ENCODE results near the gene CORO1A.
"Not testable (repeated sequence)": the region's sequence is repeated elsewhere in the genome, so short reads cannot be mapped to it uniquely, and the experiment has no call there.

Gene CORO1A

DNA sequence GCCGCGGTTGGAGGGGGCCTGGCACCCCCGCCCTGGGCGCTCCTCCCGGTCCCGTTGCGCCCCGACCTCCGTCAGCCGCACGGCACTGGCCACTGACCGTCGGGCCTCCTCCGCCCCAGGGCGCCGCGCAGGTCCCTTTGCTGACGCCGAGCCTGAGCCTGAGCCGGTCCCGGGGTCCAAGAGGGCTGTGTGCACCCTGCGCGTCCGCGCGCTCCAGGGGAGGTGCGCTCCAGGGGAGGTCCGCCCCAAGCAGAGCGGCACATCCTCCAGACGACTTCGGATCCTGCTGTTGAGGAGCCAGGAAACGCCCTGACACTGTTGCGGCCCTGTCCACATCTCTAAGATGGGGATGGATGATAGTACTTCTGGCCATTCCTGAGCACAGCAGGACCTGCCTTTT is 22.9 kb downstream of the CORO1A start:
- not testable (repeated sequence) for DNase-seq

DNA sequence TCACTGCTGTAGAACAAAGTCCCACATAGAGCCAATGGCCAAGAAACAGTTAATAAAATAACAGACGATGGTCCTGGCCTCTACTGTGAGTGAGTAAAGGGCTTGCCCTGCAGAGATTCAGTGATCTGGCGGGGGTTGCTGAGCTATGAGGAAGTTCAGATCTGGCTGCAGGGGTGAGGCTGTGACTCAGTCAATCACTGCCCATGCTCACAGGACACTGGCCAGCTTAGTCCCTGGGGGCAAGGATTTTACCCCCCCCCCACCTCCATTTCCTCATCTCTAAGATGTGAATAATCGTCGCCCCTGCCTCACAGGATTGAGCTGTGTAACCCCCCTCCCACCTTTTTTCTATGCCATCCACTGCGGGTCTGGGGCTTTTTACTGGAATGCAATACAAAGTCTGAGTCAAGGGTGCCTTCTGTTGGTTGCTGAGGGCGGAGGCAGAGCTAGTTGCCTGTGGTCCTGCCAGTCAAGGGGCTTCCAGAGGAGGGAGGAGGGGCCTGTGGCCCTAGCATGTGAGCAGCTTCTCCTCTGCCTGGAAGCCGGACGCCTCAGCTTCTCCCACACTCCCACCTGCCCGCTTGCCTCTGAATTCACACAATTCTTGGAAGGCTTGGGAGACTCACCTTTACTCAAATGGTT is 23.8 kb downstream of the CORO1A start:
- DNase-seq, result not testable (repeated sequence)

DNA sequence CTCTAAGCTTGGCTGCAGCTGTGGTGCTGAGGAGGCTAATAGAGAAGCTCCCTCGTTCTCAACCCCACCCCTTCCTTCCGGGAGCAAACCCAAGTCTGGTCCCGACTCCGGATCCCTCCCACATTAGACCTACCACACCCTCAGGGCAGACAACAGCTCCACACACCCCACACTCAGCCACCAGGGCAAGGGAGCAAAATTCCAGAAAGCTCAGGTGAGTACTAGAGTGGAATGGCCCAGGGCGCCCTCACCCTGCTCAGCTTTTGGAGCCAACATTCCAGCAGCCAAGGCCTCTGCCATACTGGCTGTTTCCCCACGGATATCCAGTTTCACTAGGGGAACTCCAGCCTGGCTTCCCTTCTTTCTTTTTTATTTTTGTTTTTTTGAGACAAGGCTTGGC is 25.6 kb downstream of the CORO1A start:
- DNase-seq, result not testable (repeated sequence)

DNA sequence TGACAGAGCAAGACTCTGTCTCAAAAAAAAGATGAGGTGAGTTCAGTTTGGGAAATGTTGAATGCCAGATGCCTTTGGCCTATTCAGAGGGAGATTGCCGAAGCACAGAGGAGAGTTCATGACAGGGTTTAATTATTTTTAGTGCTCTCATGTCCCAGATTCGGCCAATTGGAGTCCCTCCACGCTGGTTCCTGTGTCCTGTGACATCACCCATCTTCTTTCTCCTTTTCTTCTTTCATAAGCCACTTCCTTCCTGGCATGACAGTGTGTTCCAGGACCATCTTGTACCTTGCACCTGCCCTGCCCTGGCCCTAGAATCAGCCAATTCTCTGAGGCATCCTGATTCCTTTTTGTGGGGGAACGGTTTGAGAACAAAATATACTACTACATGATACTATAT is 28.0 kb downstream of the CORO1A start:
- not testable (repeated sequence) for DNase-seq

DNA sequence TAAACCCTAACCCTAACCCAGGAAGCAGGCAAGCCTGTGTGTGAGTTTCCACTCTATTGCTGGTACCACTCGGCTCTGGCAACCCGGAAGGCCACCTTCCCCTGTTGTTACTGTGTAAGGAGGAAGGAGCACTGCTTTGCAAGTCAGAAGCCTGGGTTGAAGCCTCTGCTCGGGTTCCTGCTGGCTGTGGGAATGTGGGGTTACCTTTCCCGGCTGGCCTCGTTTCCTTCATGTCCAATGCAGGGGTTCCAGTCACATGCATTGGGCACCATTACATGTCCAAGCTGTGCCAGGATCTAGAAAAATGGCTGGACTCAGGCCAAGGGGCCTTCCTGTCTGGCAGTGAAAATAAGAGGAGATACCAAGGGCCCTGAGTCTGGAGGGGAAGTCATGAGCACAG is 33.7 kb downstream of the CORO1A start:
- not testable (repeated sequence) for DNase-seq
